K562 (cell line): Measurements from ENCODE around the gene HYOU1. TPM values are rescaled to one million over a fixed set of nuclear protein-coding genes. Genes with fewer than 3 reads are reported as not detected.
A peak's percentile ranks its signal among the peaks of the same experiment; 100 is the strongest.

ENCODE experiments used
- BDP1 ChIP-seq: IDR thresholded peaks from 3 replicates; pipeline ENCODE4 v1.6.1; 2011; ENCODE audit not compliant: insufficient read length, insufficient read depth
- CBFA2T3 ChIP-seq: fragments of 450-650 bp; IDR thresholded peaks from 2 replicates; pipeline ENCODE4 v1.6.1; 2017
- CBX2 ChIP-seq: fragments of 200-600 bp; sonication (generic); IDR thresholded peaks from one replicate; pipeline ENCODE4 v1.6.1; 2012; ENCODE audit warnings: mild to moderate bottlenecking, low read length, inconsistent platforms; ENCODE audit not compliant: insufficient read depth, poor library complexity, severe bottlenecking
- CREBBP ChIP-seq: IDR thresholded peaks from one replicate; pipeline ENCODE4 v1.6.1; 2012; ENCODE audit warnings: low read depth, mild to moderate bottlenecking, control low read depth, inconsistent platforms, low read length
- DPF2 ChIP-seq: fragments of 450-650 bp; IDR thresholded peaks from 2 replicates; pipeline ENCODE4 v1.6.1; 2016
- ELK1 ChIP-seq: sonication (generic); formaldehyde crosslinking; IDR thresholded peaks from 2 replicates; pipeline ENCODE4 v1.8.1; 2022; ENCODE audit warnings: missing genetic modification reagents
- GABPA ChIP-seq: fragments of 200-800 bp; sonication (Bioruptor generic); conservative IDR thresholded peaks from 2 replicates; pipeline ENCODE4 v1.6.1; 2016; ENCODE audit warnings: low read depth, missing genetic modification characterization, missing compliant biosample characterization
- MBD2 ChIP-seq: sonication (generic); IDR thresholded peaks from 2 replicates; pipeline ENCODE4 v1.6.1; 2016; ENCODE audit warnings: low read depth, borderline replicate concordance
- MEF2A ChIP-seq: IDR thresholded peaks from 2 replicates; pipeline ENCODE4 v1.6.1; 2011; ENCODE audit warnings: low read depth, mild to moderate bottlenecking, low read length, moderate library complexity; ENCODE audit not compliant: control insufficient read depth
- MEIS2 ChIP-seq: fragments of 450-650 bp; IDR thresholded peaks from 2 replicates; pipeline ENCODE4 v1.6.1; 2014; ENCODE audit warnings: mild to moderate bottlenecking; ENCODE audit not compliant: partially characterized antibody
- MYC ChIP-seq, 2 experiments: fragments of 250-450 bp in 1 of 2; sonication (Bioruptor Pico) in 1 of 2; IDR thresholded peaks; 2 replicates each; pipeline versions ENCODE4 v1.5.1 to v1.6.1; 2012 to 2021; ENCODE audit warnings: low read depth in 2 of 2, borderline replicate concordance in 1 of 2, improper control_type of control experiment in 1 of 2, low read length in 1 of 2, mild to moderate bottlenecking in 1 of 2, moderate library complexity in 1 of 2
- NR2F6 ChIP-seq: fragments of 450-650 bp; formaldehyde crosslinking; IDR thresholded peaks from 2 replicates; pipeline ENCODE4 v1.4.0; 2020; ENCODE audit warnings: mild to moderate bottlenecking
- RCOR1 ChIP-seq, 2 experiments: IDR thresholded peaks; 2 replicates each; pipeline ENCODE4 v1.6.1; 2012; ENCODE audit warnings: low read depth in 2 of 2, low read length in 2 of 2, borderline replicate concordance in 1 of 2, improper control_type of control experiment in 1 of 2
- SETDB1 ChIP-seq: IDR thresholded peaks from one replicate; pipeline ENCODE4 v1.6.1; 2012; ENCODE audit warnings: low read length, control low read depth, inconsistent platforms
- STAT6 ChIP-seq: sonication (generic); formaldehyde crosslinking; IDR thresholded peaks from 2 replicates; pipeline ENCODE4 v1.8.1; 2023; ENCODE audit warnings: mild to moderate bottlenecking, missing genetic modification reagents
- ZNF143 ChIP-seq: sonication (generic); formaldehyde crosslinking; IDR thresholded peaks from 2 replicates; pipeline ENCODE4 v1.9.0; 2022; ENCODE audit warnings: mild to moderate bottlenecking, missing genetic modification reagents
- ZNF232 ChIP-seq: sonication (generic); formaldehyde crosslinking; IDR thresholded peaks from 2 replicates; pipeline ENCODE4 v1.8.0; 2022; ENCODE audit warnings: mild to moderate bottlenecking, missing genetic modification reagents
- ZNF354B ChIP-seq: fragments of 250-450 bp; sonication (Bioruptor Pico); IDR thresholded peaks from 2 replicates; pipeline ENCODE4 v1.4.0; 2020
- ZNF41 ChIP-seq: fragments of 250-450 bp; sonication (Bioruptor Pico); conservative IDR thresholded peaks from 2 replicates; pipeline ENCODE4 v1.4.0; 2020; ENCODE audit warnings: mild to moderate bottlenecking
- polyA plus RNA-seq, 8 experiments: library from polyadenylated mRNA; depleted of rRNA in 4 of 8; stranded (reverse) in 5 of 8; unstranded in 3 of 8; fragments of >200 nt; fragmentation: Nextera tagmentation in 2 of 8; fragmentation: Illumina TruSeq in 1 of 8; extraction: Ambion mirVana in 2 of 8; extraction: Trizol in 1 of 8; gene quantifications; 2 replicates each; pipeline versions ENCODE4 v1.2.1 to v1.2.3, GENCODE V29; 2011 to 2014; ENCODE audit warnings: inconsistent platforms in 1 of 8, missing spikeins in 1 of 8
- total RNA-seq, 7 experiments: library from RNA; depleted of rRNA in 6 of 7; stranded (reverse); fragments of >200 nt in 6 of 7; fragmentation: Illumina TruSeq in 2 of 7; extraction: Trizol in 2 of 7; gene quantifications; 2 replicates each; pipeline versions ENCODE4 v1.2.1 to v1.2.3, GENCODE V29; 2011 to 2021; ENCODE audit warnings: low replicate concordance in 1 of 7
- TF ChIP-seq, protein P1 (sequence below): fragments of 250-450 bp; sonication (Bioruptor Pico); IDR thresholded peaks from 2 replicates; pipeline ENCODE4 v1.4.0; 2020

HYOU1 gene
- total and polyA plus RNA-seq, 9 of the 15 experiments (the other 6 are each of a cell fraction or from before 2014, with no cell fraction given) = 19.5 to 197 (median 128) TPM

DNA sequence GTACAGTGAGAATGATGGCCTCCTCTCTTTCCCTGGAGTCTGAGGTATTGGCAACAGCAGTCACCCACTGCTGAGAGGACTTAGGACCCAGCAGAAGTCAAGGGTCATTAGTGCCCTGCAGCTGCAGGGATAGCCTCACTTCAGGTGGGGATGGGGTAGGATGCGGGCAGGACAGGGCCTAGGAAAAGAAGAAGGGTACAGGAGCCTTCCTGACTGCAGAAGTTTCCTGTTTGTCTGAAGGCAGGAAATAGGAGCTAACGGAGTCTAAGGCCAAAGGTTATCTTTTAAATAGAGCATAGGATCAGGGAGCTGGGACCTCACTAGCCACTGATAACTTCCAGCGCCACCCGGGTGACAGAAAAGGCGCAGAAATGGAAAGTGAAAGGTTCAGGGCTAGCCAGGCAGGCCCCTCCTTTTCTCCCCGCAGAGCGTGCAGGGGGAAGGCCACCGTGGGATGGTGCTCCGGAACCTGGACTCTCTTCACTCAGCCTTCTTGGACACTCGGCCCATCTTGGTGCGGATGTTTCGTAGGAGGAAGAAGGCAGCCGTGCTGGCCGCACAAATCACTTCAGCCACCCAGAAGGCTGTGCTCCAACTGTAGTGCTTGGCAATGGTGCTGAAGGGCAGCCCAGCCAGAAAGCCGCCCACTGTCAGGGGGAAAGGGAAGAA lies 32.4 kb downstream of the HYOU1 start (continued):
- TF ChIP-seq ELK1 (CRISPR knock-in tag) (no peak), MEIS2 (no peak), MYC (IDR thresholded peaks at IDR 0.05; ENCODE audit: low read depth, low read length) (0 out of 2 replicates have a peak, but pooled peaks have one; percentile 21), MYC (CRISPR knock-in tag; IDR thresholded peaks at IDR 0.05; ENCODE audit: borderline replicate concordance, low read depth) (no peak), ZNF143 (no peak), STAT6 (CRISPR knock-in tag) (no peak), SETDB1 (no peak), BDP1 (no peak), ZNF41 (CRISPR knock-in tag) (no peak), MBD2 (no peak), ZNF232 (CRISPR knock-in tag) (no peak), CBX2 (no peak), MEF2A (no peak), DPF2 (no peak), ZNF354B (CRISPR knock-in tag) (no peak), GABPA (tag) (peak; percentile 50), RCOR1 (IDR thresholded peaks at IDR 0.05; ENCODE audit: borderline replicate concordance in 1 of 2, low read depth in 2 of 2, low read length in 2 of 2) (peak in 1 of 2 experiments; percentile 39; a peak in 1 of 4 replicates), CREBBP (no peak), NR2F6 (CRISPR knock-in tag) (peak; percentile 85; the same call in 1 of the 2 replicates), CBFA2T3 (no peak)
- TF ChIP-seq, protein P1, sequence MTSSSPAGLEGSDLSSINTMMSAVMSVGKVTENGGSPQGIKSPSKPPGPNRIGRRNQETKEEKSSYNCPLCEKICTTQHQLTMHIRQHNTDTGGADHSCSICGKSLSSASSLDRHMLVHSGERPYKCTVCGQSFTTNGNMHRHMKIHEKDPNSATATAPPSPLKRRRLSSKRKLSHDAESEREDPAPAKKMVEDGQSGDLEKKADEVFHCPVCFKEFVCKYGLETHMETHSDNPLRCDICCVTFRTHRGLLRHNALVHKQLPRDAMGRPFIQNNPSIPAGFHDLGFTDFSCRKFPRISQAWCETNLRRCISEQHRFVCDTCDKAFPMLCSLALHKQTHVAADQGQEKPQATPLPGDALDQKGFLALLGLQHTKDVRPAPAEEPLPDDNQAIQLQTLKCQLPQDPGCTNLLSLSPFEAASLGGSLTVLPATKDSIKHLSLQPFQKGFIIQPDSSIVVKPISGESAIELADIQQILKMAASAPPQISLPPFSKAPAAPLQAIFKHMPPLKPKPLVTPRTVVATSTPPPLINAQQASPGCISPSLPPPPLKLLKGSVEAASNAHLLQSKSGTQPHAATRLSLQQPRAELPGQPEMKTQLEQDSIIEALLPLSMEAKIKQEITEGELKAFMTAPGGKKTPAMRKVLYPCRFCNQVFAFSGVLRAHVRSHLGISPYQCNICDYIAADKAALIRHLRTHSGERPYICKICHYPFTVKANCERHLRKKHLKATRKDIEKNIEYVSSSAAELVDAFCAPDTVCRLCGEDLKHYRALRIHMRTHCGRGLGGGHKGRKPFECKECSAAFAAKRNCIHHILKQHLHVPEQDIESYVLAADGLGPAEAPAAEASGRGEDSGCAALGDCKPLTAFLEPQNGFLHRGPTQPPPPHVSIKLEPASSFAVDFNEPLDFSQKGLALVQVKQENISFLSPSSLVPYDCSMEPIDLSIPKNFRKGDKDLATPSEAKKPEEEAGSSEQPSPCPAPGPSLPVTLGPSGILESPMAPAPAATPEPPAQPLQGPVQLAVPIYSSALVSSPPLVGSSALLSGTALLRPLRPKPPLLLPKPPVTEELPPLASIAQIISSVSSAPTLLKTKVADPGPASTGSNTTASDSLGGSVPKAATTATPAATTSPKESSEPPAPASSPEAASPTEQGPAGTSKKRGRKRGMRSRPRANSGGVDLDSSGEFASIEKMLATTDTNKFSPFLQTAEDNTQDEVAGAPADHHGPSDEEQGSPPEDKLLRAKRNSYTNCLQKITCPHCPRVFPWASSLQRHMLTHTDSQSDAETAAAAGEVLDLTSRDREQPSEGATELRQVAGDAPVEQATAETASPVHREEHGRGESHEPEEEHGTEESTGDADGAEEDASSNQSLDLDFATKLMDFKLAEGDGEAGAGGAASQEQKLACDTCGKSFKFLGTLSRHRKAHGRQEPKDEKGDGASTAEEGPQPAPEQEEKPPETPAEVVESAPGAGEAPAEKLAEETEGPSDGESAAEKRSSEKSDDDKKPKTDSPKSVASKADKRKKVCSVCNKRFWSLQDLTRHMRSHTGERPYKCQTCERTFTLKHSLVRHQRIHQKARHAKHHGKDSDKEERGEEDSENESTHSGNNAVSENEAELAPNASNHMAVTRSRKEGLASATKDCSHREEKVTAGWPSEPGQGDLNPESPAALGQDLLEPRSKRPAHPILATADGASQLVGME (CRISPR knock-in tag) = no peak
